Right cardiac atrium (tissue), 5 donors: ENCODE data around the gene PDGFD. TPM values are rescaled to one million over a fixed set of nuclear protein-coding genes. Genes with fewer than 3 reads are reported as not detected.
A peak's percentile ranks its signal among the peaks of the same experiment; 100 is the strongest.

ENCODE experiments used
- ATAC-seq, 2 donors: fragments of 200-7000 bp; cut with Tn5 transposase; one replicate each; pipeline versions ENCODE4 v1.8.0 to v1.9.1; 2020; ENCODE audit warnings: moderate library complexity in 2 of 2, mild to moderate bottlenecking in 1 of 2
- DNase-seq, 3 donors: peaks; one replicate each; pipeline ENCODE4 v3.0.0-alpha.2; 2020
- H3K27ac ChIP-seq: one replicate; pipeline ENCODE4 v1.5.1; 2013; ENCODE audit warnings: mild to moderate bottlenecking, low read length, control low read depth, moderate library complexity
- H3K27me3 ChIP-seq: one replicate; pipeline ENCODE4 v1.6.1; 2013; ENCODE audit not compliant: control insufficient read depth, insufficient read depth
- H3K4me1 ChIP-seq: one replicate; pipeline ENCODE4 v1.6.1; 2013; ENCODE audit warnings: low read length; ENCODE audit not compliant: control insufficient read depth, insufficient read depth
- H3K4me3 ChIP-seq: one replicate; pipeline ENCODE4 v1.5.1; 2013; ENCODE audit warnings: low read length, control low read depth
- H3K9me3 ChIP-seq: one replicate; pipeline ENCODE4 v1.6.1; 2013; ENCODE audit warnings: low read length; ENCODE audit not compliant: control insufficient read depth
- WGBS: extraction: QIAGEN DNeasy Blood & Tissue Kit; methylation state at CpG from one replicate; pipeline ENCODE4 v1.1.7; 2013; 5-methylcytosine and 5-hydroxymethylcytosine counted together
- intact Hi-C, 4 donors: fragments of 100-400 bp; cut with DNase I; formaldehyde crosslinking; loops; one replicate each; pipeline versions ENCODE4 v1.11.0 to v1.14.0; 2022 to 2023
- polyA plus RNA-seq: library from polyadenylated mRNA; stranded (reverse); fragments of 200-250 nt; gene quantifications from one replicate; pipeline ENCODE4 v1.2.3, GENCODE V29; 2013
- total RNA-seq, 4 donors: library from RNA; stranded (reverse); fragmentation: NEBNext Ultra II Directional; extraction: Animal tissue kit (Norgen Biotek cat#: 25700); gene quantifications; one replicate each; pipeline ENCODE4 v1.2.1, GENCODE V29; 2021
- donor health status: healthy with polysubstance abuse.
- donor health status: DM: no; HTN: yes; CAD: no.
- donor health status: DM: no; HTN: no; CAD: no.
- donor health status: DM: no; HTN: yes; CAD: no; lungs with severe emphysema.
- donor health status: DM: yes; HTN: yes; CAD: no.

PDGFD gene
- total and polyA plus RNA-seq, 5 donors: 10.5 to 20.1 (median 15.8) TPM

GRCh38 chr11:104033561-104033960 is 130.4 kb downstream of the PDGFD start:
- H3K27me3 ChIP-seq: no peaks in the 10 kb centered on the region
- ATAC-seq (peak in 1 of 2 donors; percentile 72), DNase-seq (no peak)
- H3K27ac ChIP-seq: no peak overlapping the region
- H3K4me1 ChIP-seq: no peaks in the 10 kb centered on the region
- no peak overlapping the region for H3K4me3 ChIP-seq
- H3K9me3 ChIP-seq: no peaks in the 10 kb centered on the region
- intact Hi-C loops: no loop called here
- WGBS: 39% methylated on average over 1 of the region's 1 CpG

- H3K27ac ChIP-seq: no peak overlapping the region
- peak in 2 of 3 donors; percentile 21 for DNase-seq
- H3K9me3 ChIP-seq: no peaks in the 10 kb centered on the region
- intact Hi-C loops: no loop called here
- H3K27me3 ChIP-seq: no peaks in the 10 kb centered on the region
- no peaks in the 10 kb centered on the region for H3K4me1 ChIP-seq
- H3K4me3 ChIP-seq: no peak overlapping the region
- ATAC-seq: peak in 1 of 2 donors; percentile 56
Observed at GRCh38 chr11:104033134-104033533, 130.8 kb downstream of the PDGFD start.

- Histone ChIP-seq H3K27me3 (no peaks in the 10 kb centered on the region), H3K27ac (no peak overlapping the region), H3K4me3 (no peak overlapping the region), H3K4me1 (no peaks in the 10 kb centered on the region), H3K9me3 (no peaks in the 10 kb centered on the region)
- no peak for ATAC-seq
- intact Hi-C loops: no loop called here
- DNase-seq: no peak
- 46% methylated on average over 3 of the region's 3 CpGs for WGBS
Observed at GRCh38 chr11:104028476-104029263, 135.3 kb downstream of the PDGFD start.

- Histone ChIP-seq H3K9me3 (no peaks in the 10 kb centered on the region), H3K27me3 (no peaks in the 10 kb centered on the region), H3K4me1 (no peaks in the 10 kb centered on the region), H3K4me3 (no peak overlapping the region), H3K27ac (no peak overlapping the region)
- DNase-seq (no peak), ATAC-seq (no peak)
- 95% methylated on average over 2 of the region's 2 CpGs for WGBS
- intact Hi-C loops: no loop called here
Observed at GRCh38 chr11:104024572-104024971, 139.4 kb downstream of the PDGFD start.

GRCh38 chr11:104015649-104016415 is 148.1 kb downstream of the PDGFD start:
- intact Hi-C loops: no loop called here
- no peak overlapping the region for H3K27ac ChIP-seq
- 70% methylated on average over 3 of the region's 3 CpGs for WGBS
- H3K4me1 ChIP-seq: no peaks in the 10 kb centered on the region
- ATAC-seq: no peak
- no peak overlapping the region for H3K4me3 ChIP-seq
- no peak for DNase-seq
- H3K9me3 ChIP-seq: no peaks in the 10 kb centered on the region
- H3K27me3 ChIP-seq: no peaks in the 10 kb centered on the region

- WGBS: 83% methylated on average over 2 of the region's 2 CpGs
- no peaks in the 10 kb centered on the region for H3K27me3 ChIP-seq
- no peak for ATAC-seq
- no peak for DNase-seq
- H3K9me3 ChIP-seq: no peaks in the 10 kb centered on the region
- intact Hi-C loops: no loop called here
- no peak overlapping the region for H3K4me3 ChIP-seq
- H3K27ac ChIP-seq: no peak overlapping the region
- no peaks in the 10 kb centered on the region for H3K4me1 ChIP-seq
Observed at GRCh38 chr11:104011044-104011443, 152.9 kb downstream of the PDGFD start.

- WGBS: 42% methylated on average over 3 of the region's 3 CpGs
- no peaks in the 10 kb centered on the region for H3K4me1 ChIP-seq
- H3K9me3 ChIP-seq: no peaks in the 10 kb centered on the region
- H3K27me3 ChIP-seq: no peaks in the 10 kb centered on the region
- ATAC-seq: no peak
- no peak for DNase-seq
- no peak overlapping the region for H3K27ac ChIP-seq
- intact Hi-C loops: no loop called here
- no peak overlapping the region for H3K4me3 ChIP-seq
Observed at GRCh38 chr11:104009744-104010143, 154.2 kb downstream of the PDGFD start.

GRCh38 chr11:104005234-104005855 is 158.6 kb downstream of the PDGFD start:
- Histone ChIP-seq H3K9me3 (no peaks in the 10 kb centered on the region), H3K27me3 (no peaks in the 10 kb centered on the region), H3K4me3 (no peak overlapping the region), H3K27ac (no peak overlapping the region), H3K4me1 (no peaks in the 10 kb centered on the region)
- intact Hi-C loops: no loop called here
- 77% methylated on average over 2 of the region's 2 CpGs for WGBS
- DNase-seq (no peak), ATAC-seq (no peak)

- DNase-seq (no peak), ATAC-seq (no peak)
- intact Hi-C loops: no loop called here
- H3K27ac ChIP-seq: no peak overlapping the region
- no peaks in the 10 kb centered on the region for H3K4me1 ChIP-seq
- H3K9me3 ChIP-seq: no peaks in the 10 kb centered on the region
- H3K27me3 ChIP-seq: no peaks in the 10 kb centered on the region
- H3K4me3 ChIP-seq: no peak overlapping the region
Observed at GRCh38 chr11:104003491-104003890, 160.5 kb downstream of the PDGFD start.

GRCh38 chr11:104001561-104002056 is 162.3 kb downstream of the PDGFD start:
- no peak overlapping the region for H3K27ac ChIP-seq
- no peak for DNase-seq
- ATAC-seq: peak in 1 of 2 donors; percentile 36
- no peaks in the 10 kb centered on the region for H3K27me3 ChIP-seq
- WGBS: 75% methylated on average over 3 of the region's 3 CpGs
- no peak overlapping the region for H3K4me3 ChIP-seq
- H3K9me3 ChIP-seq: no peaks in the 10 kb centered on the region
- intact Hi-C loops: no loop called here
- no peaks in the 10 kb centered on the region for H3K4me1 ChIP-seq

- Histone ChIP-seq H3K27me3 (no peaks in the 10 kb centered on the region), H3K4me3 (no peak overlapping the region), H3K9me3 (no peaks in the 10 kb centered on the region), H3K4me1 (no peaks in the 10 kb centered on the region), H3K27ac (no peak overlapping the region)
- ATAC-seq (peak; percentile 60 to 70), DNase-seq (peak in 2 of 3 donors; percentile 40 to 41)
- 52% methylated on average over 5 of the region's 5 CpGs for WGBS
- intact Hi-C loops: no loop called here
Observed at GRCh38 chr11:104000798-104001197, 163.1 kb downstream of the PDGFD start.
